SK-N-SH treated with all-trans-retinoic acid at 6 μM for 48 hours (cell line): ENCODE measurements around the gene OSBPL5.

ENCODE experiments used
- ATAC-seq: fragments of 200-7000 bp; cut with Tn5 transposase; 3 replicates; pipeline ENCODE4 v1.9.1; 2020; ENCODE audit warnings: mild to moderate bottlenecking, moderate library complexity
- ARNTL ChIP-seq: fragments of 450-650 bp; formaldehyde crosslinking; IDR thresholded peaks from 2 replicates; pipeline ENCODE4 v1.5.0; 2020; ENCODE audit warnings: low read depth, mild to moderate bottlenecking, moderate library complexity, borderline replicate concordance
- BACH2 ChIP-seq: fragments of 250-450 bp; sonication (Bioruptor Pico); IDR thresholded peaks from 2 replicates; pipeline ENCODE4 v1.9.0; 2021; ENCODE audit warnings: mild to moderate bottlenecking, borderline replicate concordance
- GLIS3 ChIP-seq: fragments of 250-450 bp; sonication (Bioruptor Pico); IDR thresholded peaks from 2 replicates; pipeline ENCODE4 v1.5.0; 2020; ENCODE audit warnings: mild to moderate bottlenecking, moderate library complexity
- ISL1 ChIP-seq: fragments of 250-450 bp; sonication (Bioruptor Pico); IDR thresholded peaks from 2 replicates; pipeline ENCODE4 v2.1.2; 2022; ENCODE audit warnings: mild to moderate bottlenecking, moderate library complexity
- PPARA ChIP-seq: fragments of 250-450 bp; sonication (Bioruptor Pico); IDR thresholded peaks from 2 replicates; pipeline ENCODE4 v1.5.0; 2020; ENCODE audit warnings: mild to moderate bottlenecking, borderline replicate concordance
- RARB ChIP-seq: fragments of 250-450 bp; sonication (Bioruptor Pico); IDR thresholded peaks from 2 replicates; pipeline ENCODE4 v1.8.0; 2021; ENCODE audit warnings: mild to moderate bottlenecking, moderate library complexity
- TOX ChIP-seq: fragments of 250-450 bp; sonication (Bioruptor Pico); IDR thresholded peaks from 2 replicates; pipeline ENCODE4 v1.8.0; 2021; ENCODE audit warnings: mild to moderate bottlenecking, moderate library complexity, borderline replicate concordance
- ZC3H10 ChIP-seq: fragments of 250-450 bp; sonication (Bioruptor Pico); IDR thresholded peaks from 2 replicates; pipeline ENCODE4 v1.5.1; 2021; ENCODE audit warnings: mild to moderate bottlenecking, moderate library complexity
- ZFP3 ChIP-seq: fragments of 250-450 bp; sonication (Bioruptor Pico); IDR thresholded peaks from 2 replicates; pipeline ENCODE4 v1.5.0; 2020; ENCODE audit warnings: mild to moderate bottlenecking, moderate library complexity
- ZFP30 ChIP-seq: fragments of 450-650 bp; formaldehyde crosslinking; IDR thresholded peaks from 2 replicates; pipeline ENCODE4 v1.5.0; 2022; ENCODE audit warnings: mild to moderate bottlenecking, moderate library complexity
- ZNF565 ChIP-seq: fragments of 450-650 bp; formaldehyde crosslinking; conservative IDR thresholded peaks from 2 replicates; pipeline ENCODE4 v1.5.0; 2020; ENCODE audit warnings: low read depth, mild to moderate bottlenecking, moderate library complexity
- ZNF70 ChIP-seq: fragments of 450-650 bp; formaldehyde crosslinking; IDR thresholded peaks from 2 replicates; pipeline ENCODE4 v1.5.0; 2020; ENCODE audit warnings: mild to moderate bottlenecking, moderate library complexity
- ZNF8 ChIP-seq: fragments of 450-650 bp; formaldehyde crosslinking; IDR thresholded peaks from 2 replicates; pipeline ENCODE4 v1.5.0; 2020; ENCODE audit warnings: mild to moderate bottlenecking, moderate library complexity
- TF ChIP-seq, protein P1 (sequence below): fragments of 250-450 bp; sonication (Bioruptor Pico); IDR thresholded peaks from 2 replicates; pipeline ENCODE4 v1.5.1; 2020; ENCODE audit warnings: low read depth, mild to moderate bottlenecking, moderate library complexity
- TF ChIP-seq, protein P2 (sequence below): fragments of 250-450 bp; sonication (Bioruptor Pico); IDR thresholded peaks from 2 replicates; pipeline ENCODE4 v1.5.0; 2020; ENCODE audit warnings: mild to moderate bottlenecking, moderate library complexity
- TF ChIP-seq, protein P3 (sequence below): fragments of 250-450 bp; sonication (Bioruptor Pico); IDR thresholded peaks from 2 replicates; pipeline ENCODE4 v1.8.0; 2021; ENCODE audit warnings: low read depth, mild to moderate bottlenecking, moderate library complexity, borderline replicate concordance
- TF ChIP-seq, protein P4 (sequence below): fragments of 250-450 bp; sonication (Bioruptor Pico); IDR thresholded peaks from 2 replicates; pipeline ENCODE4 v1.8.0; 2020; ENCODE audit warnings: mild to moderate bottlenecking, moderate library complexity, borderline replicate concordance
- TF ChIP-seq, protein P5 (sequence below): fragments of 250-450 bp; sonication (Bioruptor Pico); IDR thresholded peaks from 2 replicates; pipeline ENCODE4 v1.5.1; 2021; ENCODE audit warnings: mild to moderate bottlenecking, moderate library complexity

OSBPL5 gene

DNA sequence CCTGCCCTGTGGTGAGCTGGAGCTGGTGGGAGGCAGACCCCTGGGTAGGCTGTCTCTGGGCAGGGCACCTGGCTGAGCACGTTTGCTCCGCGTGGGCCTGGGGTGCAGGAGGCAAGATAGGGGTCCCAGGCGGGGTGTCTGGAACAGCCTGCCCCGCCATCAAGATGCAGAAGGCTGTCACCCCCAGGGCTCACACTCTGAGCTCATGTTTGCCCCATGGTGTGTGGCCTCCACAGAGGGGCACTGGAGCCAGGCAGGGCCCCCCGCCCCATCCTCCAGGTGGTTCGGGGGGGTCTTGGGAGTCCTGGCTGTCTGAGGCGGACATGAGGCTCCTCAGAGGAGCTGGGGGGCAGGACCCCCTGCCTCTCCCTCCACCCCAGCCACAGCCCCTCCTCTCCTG, 79.0 kb downstream of the OSBPL5 start:
- ATAC-seq = no peak
- TF ChIP-seq BACH2 (CRISPR knock-in tag) = no peak
- TF ChIP-seq, protein P1, sequence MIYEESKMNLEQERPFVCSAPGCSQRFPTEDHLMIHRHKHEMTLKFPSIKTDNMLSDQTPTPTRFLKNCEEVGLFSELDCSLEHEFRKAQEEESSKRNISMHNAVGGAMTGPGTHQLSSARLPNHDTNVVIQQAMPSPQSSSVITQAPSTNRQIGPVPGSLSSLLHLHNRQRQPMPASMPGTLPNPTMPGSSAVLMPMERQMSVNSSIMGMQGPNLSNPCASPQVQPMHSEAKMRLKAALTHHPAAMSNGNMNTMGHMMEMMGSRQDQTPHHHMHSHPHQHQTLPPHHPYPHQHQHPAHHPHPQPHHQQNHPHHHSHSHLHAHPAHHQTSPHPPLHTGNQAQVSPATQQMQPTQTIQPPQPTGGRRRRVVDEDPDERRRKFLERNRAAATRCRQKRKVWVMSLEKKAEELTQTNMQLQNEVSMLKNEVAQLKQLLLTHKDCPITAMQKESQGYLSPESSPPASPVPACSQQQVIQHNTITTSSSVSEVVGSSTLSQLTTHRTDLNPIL (CRISPR knock-in tag) = no peak
- no peak for TF ChIP-seq ZNF565
- TF ChIP-seq ISL1 = no peak
- no peak for TF ChIP-seq ZC3H10

DNA sequence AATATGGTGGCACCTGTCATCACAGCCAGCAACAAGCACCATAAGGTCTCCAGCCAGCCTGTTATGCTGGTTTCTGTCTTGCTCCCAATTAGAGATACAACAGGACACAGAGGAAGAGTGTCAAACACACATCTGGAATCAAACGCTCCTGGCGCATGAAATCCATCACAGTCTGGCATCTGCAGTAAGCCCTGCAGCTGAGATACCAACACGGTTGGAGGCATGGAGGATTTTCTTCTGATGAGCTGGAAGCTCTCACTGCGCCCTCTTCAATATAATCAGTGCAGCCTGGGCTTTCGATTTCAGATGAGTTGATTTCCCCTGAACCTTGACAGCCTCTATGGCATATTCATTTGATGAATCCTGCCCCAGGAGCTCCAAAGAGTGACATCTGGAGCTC, 80.1 kb downstream of the OSBPL5 start:
- peak; percentile 32 for ATAC-seq
- TF ChIP-seq PPARA (no peak), ZFP30 (CRISPR knock-in tag) (no peak), GLIS3 (CRISPR knock-in tag) (no peak), ZNF70 (CRISPR knock-in tag) (no peak), BACH2 (CRISPR knock-in tag) (no peak), ARNTL (no peak), ZNF8 (no peak)
- TF ChIP-seq, protein P2, sequence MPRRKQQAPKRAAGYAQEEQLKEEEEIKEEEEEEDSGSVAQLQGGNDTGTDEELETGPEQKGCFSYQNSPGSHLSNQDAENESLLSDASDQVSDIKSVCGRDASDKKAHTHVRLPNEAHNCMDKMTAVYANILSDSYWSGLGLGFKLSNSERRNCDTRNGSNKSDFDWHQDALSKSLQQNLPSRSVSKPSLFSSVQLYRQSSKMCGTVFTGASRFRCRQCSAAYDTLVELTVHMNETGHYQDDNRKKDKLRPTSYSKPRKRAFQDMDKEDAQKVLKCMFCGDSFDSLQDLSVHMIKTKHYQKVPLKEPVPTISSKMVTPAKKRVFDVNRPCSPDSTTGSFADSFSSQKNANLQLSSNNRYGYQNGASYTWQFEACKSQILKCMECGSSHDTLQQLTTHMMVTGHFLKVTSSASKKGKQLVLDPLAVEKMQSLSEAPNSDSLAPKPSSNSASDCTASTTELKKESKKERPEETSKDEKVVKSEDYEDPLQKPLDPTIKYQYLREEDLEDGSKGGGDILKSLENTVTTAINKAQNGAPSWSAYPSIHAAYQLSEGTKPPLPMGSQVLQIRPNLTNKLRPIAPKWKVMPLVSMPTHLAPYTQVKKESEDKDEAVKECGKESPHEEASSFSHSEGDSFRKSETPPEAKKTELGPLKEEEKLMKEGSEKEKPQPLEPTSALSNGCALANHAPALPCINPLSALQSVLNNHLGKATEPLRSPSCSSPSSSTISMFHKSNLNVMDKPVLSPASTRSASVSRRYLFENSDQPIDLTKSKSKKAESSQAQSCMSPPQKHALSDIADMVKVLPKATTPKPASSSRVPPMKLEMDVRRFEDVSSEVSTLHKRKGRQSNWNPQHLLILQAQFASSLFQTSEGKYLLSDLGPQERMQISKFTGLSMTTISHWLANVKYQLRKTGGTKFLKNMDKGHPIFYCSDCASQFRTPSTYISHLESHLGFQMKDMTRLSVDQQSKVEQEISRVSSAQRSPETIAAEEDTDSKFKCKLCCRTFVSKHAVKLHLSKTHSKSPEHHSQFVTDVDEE (CRISPR knock-in tag) = no peak
- TF ChIP-seq, protein P3, sequence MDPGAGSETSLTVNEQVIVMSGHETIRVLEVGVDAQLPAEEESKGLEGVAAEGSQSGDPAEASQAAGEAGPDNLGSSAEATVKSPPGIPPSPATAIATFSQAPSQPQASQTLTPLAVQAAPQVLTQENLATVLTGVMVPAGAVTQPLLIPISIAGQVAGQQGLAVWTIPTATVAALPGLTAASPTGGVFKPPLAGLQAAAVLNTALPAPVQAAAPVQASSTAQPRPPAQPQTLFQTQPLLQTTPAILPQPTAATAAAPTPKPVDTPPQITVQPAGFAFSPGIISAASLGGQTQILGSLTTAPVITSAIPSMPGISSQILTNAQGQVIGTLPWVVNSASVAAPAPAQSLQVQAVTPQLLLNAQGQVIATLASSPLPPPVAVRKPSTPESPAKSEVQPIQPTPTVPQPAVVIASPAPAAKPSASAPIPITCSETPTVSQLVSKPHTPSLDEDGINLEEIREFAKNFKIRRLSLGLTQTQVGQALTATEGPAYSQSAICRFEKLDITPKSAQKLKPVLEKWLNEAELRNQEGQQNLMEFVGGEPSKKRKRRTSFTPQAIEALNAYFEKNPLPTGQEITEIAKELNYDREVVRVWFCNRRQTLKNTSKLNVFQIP (CRISPR knock-in tag) = no peak
- TF ChIP-seq, protein P4, sequence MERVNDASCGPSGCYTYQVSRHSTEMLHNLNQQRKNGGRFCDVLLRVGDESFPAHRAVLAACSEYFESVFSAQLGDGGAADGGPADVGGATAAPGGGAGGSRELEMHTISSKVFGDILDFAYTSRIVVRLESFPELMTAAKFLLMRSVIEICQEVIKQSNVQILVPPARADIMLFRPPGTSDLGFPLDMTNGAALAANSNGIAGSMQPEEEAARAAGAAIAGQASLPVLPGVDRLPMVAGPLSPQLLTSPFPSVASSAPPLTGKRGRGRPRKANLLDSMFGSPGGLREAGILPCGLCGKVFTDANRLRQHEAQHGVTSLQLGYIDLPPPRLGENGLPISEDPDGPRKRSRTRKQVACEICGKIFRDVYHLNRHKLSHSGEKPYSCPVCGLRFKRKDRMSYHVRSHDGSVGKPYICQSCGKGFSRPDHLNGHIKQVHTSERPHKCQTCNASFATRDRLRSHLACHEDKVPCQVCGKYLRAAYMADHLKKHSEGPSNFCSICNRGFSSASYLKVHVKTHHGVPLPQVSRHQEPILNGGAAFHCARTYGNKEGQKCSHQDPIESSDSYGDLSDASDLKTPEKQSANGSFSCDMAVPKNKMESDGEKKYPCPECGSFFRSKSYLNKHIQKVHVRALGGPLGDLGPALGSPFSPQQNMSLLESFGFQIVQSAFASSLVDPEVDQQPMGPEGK (CRISPR knock-in tag) = no peak
- TF ChIP-seq, protein P5, sequence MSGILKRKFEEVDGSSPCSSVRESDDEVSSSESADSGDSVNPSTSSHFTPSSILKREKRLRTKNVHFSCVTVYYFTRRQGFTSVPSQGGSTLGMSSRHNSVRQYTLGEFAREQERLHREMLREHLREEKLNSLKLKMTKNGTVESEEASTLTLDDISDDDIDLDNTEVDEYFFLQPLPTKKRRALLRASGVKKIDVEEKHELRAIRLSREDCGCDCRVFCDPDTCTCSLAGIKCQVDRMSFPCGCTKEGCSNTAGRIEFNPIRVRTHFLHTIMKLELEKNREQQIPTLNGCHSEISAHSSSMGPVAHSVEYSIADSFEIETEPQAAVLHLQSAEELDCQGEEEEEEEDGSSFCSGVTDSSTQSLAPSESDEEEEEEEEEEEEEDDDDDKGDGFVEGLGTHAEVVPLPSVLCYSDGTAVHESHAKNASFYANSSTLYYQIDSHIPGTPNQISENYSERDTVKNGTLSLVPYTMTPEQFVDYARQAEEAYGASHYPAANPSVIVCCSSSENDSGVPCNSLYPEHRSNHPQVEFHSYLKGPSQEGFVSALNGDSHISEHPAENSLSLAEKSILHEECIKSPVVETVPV (CRISPR knock-in tag) = no peak

DNA sequence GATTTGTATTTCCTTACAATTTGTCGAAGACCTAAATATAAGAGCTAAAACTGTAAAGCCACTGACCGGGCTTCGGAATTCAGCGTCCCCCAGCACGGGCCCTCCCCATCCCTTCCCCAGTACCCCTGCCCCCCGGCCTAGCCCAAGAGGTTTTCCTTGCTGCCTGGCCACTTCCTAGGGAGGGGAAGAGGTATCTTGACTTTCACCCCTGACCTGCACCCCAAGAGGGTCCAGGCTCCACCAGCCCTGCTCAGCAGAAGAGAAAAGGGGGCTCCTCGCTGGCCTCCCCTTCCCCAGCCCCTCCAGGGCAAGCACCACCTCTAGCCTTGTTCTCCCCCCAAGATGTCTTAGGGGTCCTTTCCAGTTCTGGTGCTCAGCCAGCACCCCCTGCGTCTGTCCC, 81.8 kb downstream of the OSBPL5 start:
- no peak for TF ChIP-seq BACH2 (CRISPR knock-in tag)
- TF ChIP-seq ZC3H10 = no peak
- TF ChIP-seq, protein P3 (CRISPR knock-in tag) = no peak
- TF ChIP-seq ISL1 = no peak
- TF ChIP-seq ZNF8 = no peak
- TF ChIP-seq TOX (CRISPR knock-in tag) = no peak
- TF ChIP-seq, protein P5 (CRISPR knock-in tag) = no peak
- TF ChIP-seq, protein P2 (CRISPR knock-in tag) = no peak
- no peak for TF ChIP-seq ZNF70 (CRISPR knock-in tag)
- TF ChIP-seq ZNF565 = no peak
- TF ChIP-seq RARB = no peak
- TF ChIP-seq ZFP3 (CRISPR knock-in tag) = no peak
- ATAC-seq = no peak
